Ovary (tissue), 3 donors: ENCODE measurements around the gene PPARD.
"Not testable (repeated sequence)": the region's sequence is repeated elsewhere in the genome, so short reads cannot be mapped to it uniquely, and the experiment has no call there.

ENCODE experiments used
- CTCF ChIP-seq, 3 donors: fragments of 450-650 bp in 2 of 3; fragments of 200-600 bp in 1 of 3; IDR thresholded peaks; one replicate each; pipeline versions ENCODE4 v1.5.1 to v1.8.0; 2016 to 2022; ENCODE audit warnings: antibody characterized with exemption in 3 of 3, mild to moderate bottlenecking in 1 of 3
- POLR2A ChIP-seq: fragments of 450-650 bp; IDR thresholded peaks from one replicate; pipeline ENCODE4 v1.6.1; 2017; ENCODE audit warnings: antibody characterized with exemption, mild to moderate bottlenecking, moderate library complexity
- donor health status: DM: no; HTN: no; CAD: no.

- not testable (repeated sequence) for TF ChIP-seq POLR2A; CTCF (IDR thresholded peaks at IDR 0.05)
Measured at GRCh38 chr6:35389386-35389785, 47.0 kb downstream of the PPARD start.
